Lower lobe of right lung (tissue), 2 donors: ENCODE results near the gene NFATC2. TPM values are rescaled to one million over a fixed set of nuclear protein-coding genes. Genes with fewer than 3 reads are reported as not detected.

ENCODE experiments used
- ATAC-seq, 2 donors: fragments of 200-7000 bp; cut with Tn5 transposase; one replicate each; pipeline ENCODE4 v1.9.1; 2020 to 2022; ENCODE audit warnings: mild to moderate bottlenecking in 2 of 2, moderate library complexity in 2 of 2
- DNase-seq: peaks from one replicate; pipeline ENCODE4 v3.0.0-alpha.2; 2020
- H3K27ac ChIP-seq: fragments of 200-600 bp; one replicate; pipeline ENCODE4 v1.8.0; 2022
- H3K27me3 ChIP-seq: fragments of 200-600 bp; one replicate; pipeline ENCODE4 v1.8.0; 2022; ENCODE audit warnings: low read depth
- H3K36me3 ChIP-seq: fragments of 200-600 bp; one replicate; pipeline ENCODE4 v1.8.0; 2022; ENCODE audit warnings: mild to moderate bottlenecking
- H3K4me1 ChIP-seq: fragments of 200-600 bp; one replicate; pipeline ENCODE4 v1.8.0; 2022
- H3K4me3 ChIP-seq: fragments of 200-600 bp; one replicate; pipeline ENCODE4 v1.8.0; 2022; ENCODE audit warnings: mild to moderate bottlenecking
- H3K9me3 ChIP-seq: fragments of 200-600 bp; one replicate; pipeline ENCODE4 v1.8.0; 2022
- CTCF ChIP-seq: fragments of 200-600 bp; IDR thresholded peaks from one replicate; pipeline ENCODE4 v1.8.0; 2022; ENCODE audit warnings: antibody characterized with exemption, mild to moderate bottlenecking
- intact Hi-C: fragments of 100-400 bp; cut with DNase I; formaldehyde crosslinking; loops from one replicate; pipeline ENCODE4 v1.11.0; 2022
- total RNA-seq: library from RNA; stranded (reverse); fragmentation: NEBNext Ultra II Directional; extraction: Animal tissue kit (Norgen Biotek cat#: 25700); gene quantifications from one replicate; pipeline ENCODE4 v1.2.1, GENCODE V29; 2021
- donor health status: DM: no; HTN: yes; CAD: no; lungs with severe emphysema.

Gene NFATC2
- total RNA-seq, 1 donor from 2014 or later: 6.6 TPM

DNA sequence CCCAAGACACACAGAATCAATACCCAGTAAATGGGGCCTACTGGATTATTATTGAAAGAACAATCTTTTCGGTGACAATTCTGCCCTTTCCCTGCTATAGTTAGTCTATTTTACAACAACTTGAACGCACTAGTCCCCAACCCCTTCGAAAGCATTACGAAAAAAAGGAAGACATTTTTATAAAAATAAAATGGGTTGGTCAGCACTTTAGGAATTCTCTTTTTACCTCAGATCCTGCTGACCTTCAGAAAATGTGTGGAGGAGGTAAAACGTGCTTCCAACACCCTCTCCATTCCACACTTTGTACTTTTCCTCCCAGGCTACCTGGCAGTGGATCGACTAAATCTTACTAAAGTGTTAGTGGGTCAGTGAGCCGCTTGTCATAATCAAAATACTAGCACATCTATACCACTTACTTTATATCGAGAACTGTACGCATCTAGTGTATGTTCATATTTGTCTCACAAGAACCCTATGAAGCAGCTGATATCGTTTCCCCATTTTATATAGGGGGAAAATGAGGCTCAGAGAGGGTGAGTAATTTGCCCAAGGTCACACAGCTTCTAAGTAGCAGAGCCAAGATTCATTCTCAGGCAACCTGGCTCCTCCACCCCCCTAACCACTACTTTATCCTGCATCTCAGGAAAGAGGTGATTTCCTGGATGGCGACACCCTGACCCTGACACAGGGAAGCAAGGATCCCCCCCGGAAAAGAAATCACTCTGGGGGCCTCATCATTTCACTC, 10.6 kb downstream of the NFATC2 start:
- TF ChIP-seq CTCF: no peak
- Histone ChIP-seq H3K27me3 (no peaks in the 10 kb centered on the region), H3K4me1 (peaks cover 19% of the 10 kb centered on the region), H3K4me3 (no peak overlapping the region), H3K9me3 (no peaks in the 10 kb centered on the region), H3K36me3 (no peaks in the 10 kb centered on the region), H3K27ac (no peak overlapping the region)
- no peak for ATAC-seq
- DNase-seq: no peak
- intact Hi-C loops: no loop called here

GRCh38 chr20:51531141-51531710, 11.3 kb downstream of the NFATC2 start:
- intact Hi-C loops: no loop called here

DNA sequence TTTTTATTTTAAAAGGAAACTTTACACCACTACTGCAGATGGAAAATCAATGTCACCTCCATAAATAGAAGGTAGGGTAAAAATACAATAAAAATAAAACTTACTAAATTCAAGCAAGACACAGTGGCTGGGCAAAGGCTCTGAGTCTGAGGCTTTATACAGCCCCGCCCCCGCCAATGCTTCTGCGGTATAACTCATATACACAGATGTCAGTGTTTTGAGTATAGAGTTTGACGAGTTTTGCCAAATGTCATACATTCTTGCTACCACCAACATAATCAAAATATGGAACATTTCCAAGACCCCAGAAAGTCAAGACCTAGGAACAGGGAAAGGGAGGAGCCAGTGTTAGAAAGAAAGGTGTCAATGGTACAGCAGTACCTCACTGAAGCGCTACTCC, 12.8 kb downstream of the NFATC2 start:
- ATAC-seq (no peak), DNase-seq (no peak)
- H3K4me1 ChIP-seq: peaks cover 23% of the 10 kb centered on the region
- no peaks in the 10 kb centered on the region for H3K27me3 ChIP-seq
- intact Hi-C loops: no loop called here
- H3K9me3 ChIP-seq: no peaks in the 10 kb centered on the region
- TF ChIP-seq CTCF: no peak
- H3K27ac ChIP-seq: no peak overlapping the region
- H3K4me3 ChIP-seq: no peak overlapping the region
- no peaks in the 10 kb centered on the region for H3K36me3 ChIP-seq

More at GRCh38 chr20:51531141-51531710, 11.3 kb downstream of the NFATC2 start:
- ATAC-seq (no peak), DNase-seq (no peak)
- Histone ChIP-seq H3K27ac (no peak overlapping the region), H3K27me3 (no peaks in the 10 kb centered on the region), H3K9me3 (no peaks in the 10 kb centered on the region), H3K4me1 (peaks cover 20% of the 10 kb centered on the region), H3K4me3 (no peak overlapping the region), H3K36me3 (no peaks in the 10 kb centered on the region)
- no peak for TF ChIP-seq CTCF

- peaks cover 23% of the 10 kb centered on the region for H3K4me1 ChIP-seq
- H3K27ac ChIP-seq: no peak overlapping the region
- no peaks in the 10 kb centered on the region for H3K9me3 ChIP-seq
- intact Hi-C loops: no loop called here
- no peak for ATAC-seq
- H3K36me3 ChIP-seq: no peaks in the 10 kb centered on the region
- no peak overlapping the region for H3K4me3 ChIP-seq
- no peak for TF ChIP-seq CTCF
- no peak for DNase-seq
- no peaks in the 10 kb centered on the region for H3K27me3 ChIP-seq
Observed at GRCh38 chr20:51529081-51529681, 13.3 kb downstream of the NFATC2 start.

GRCh38 chr20:51528263-51529027, 14.1 kb downstream of the NFATC2 start:
- Histone ChIP-seq H3K36me3 (no peaks in the 10 kb centered on the region), H3K9me3 (no peaks in the 10 kb centered on the region), H3K4me1 (peaks cover 23% of the 10 kb centered on the region), H3K27me3 (no peaks in the 10 kb centered on the region), H3K4me3 (no peak overlapping the region), H3K27ac (no peak overlapping the region)
- no peak for TF ChIP-seq CTCF
- DNase-seq (no peak), ATAC-seq (no peak)
- intact Hi-C loops: no loop called here
